Memory B cell (primary cell): ENCODE measurements around the gene EMP3.
"Not testable (repeated sequence)": the region's sequence is repeated elsewhere in the genome, so short reads cannot be mapped to it uniquely, and the experiment has no call there.

Experiments
- ATAC-seq: fragments of 150-1000 bp; cut with Tn5 transposase; 2 replicates; pipeline ENCODE4 v1.10.0; 2021; ENCODE audit warnings: low read depth, mild to moderate bottlenecking, moderate library complexity
- DNase-seq, 2 donors: peaks; one replicate each; pipeline ENCODE4 v3.0.0; 2022; ENCODE audit warnings: low spot score in 2 of 2
- H3K27ac Mint-ChIP-seq: one replicate; pipeline ENCODE4 v1.8.0; 2022; ENCODE audit warnings: mild to moderate bottlenecking, moderate library complexity, mixed read lengths
- H3K27me3 Mint-ChIP-seq: one replicate; pipeline ENCODE4 v1.8.0; 2022; ENCODE audit warnings: mixed read lengths
- H3K36me3 Mint-ChIP-seq: one replicate; pipeline ENCODE4 v1.8.0; 2022; ENCODE audit warnings: mild to moderate bottlenecking, mixed read lengths
- H3K4me1 Mint-ChIP-seq: one replicate; pipeline ENCODE4 v1.8.0; 2022; ENCODE audit warnings: mixed read lengths
- H3K4me3 Mint-ChIP-seq: one replicate; pipeline ENCODE4 v1.8.0; 2022; ENCODE audit warnings: mild to moderate bottlenecking, moderate library complexity, mixed read lengths
- H3K9me3 Mint-ChIP-seq: one replicate; pipeline ENCODE4 v1.8.0; 2022; ENCODE audit warnings: mixed read lengths

EMP3 gene

DNA sequence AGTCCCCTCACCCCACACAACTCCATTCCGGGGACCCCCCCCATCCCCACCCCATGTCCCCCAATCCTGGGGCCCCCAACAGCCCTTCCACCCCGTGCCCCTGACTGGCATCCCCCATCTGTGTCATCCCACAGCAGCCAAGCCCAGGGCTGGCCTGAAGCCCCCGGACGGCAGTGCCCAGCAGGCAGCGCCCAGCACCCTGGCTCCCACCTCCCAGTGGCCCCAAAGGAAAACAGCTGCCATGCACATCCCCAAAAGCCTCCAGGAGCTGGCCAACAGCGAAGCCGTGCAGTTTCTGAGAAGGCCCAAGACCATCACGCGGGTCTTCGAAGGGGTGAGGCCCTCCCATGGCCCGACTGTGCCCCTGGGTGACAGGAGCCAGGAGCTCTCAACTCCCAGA is 40.2 kb downstream of the EMP3 start:
- no peaks in the 10 kb centered on the region for H3K27me3 Mint-ChIP-seq
- ATAC-seq: no peak
- DNase-seq: no peak
- no peaks in the 10 kb centered on the region for H3K36me3 Mint-ChIP-seq
- H3K4me1 Mint-ChIP-seq: peaks cover 11% of the 10 kb centered on the region
- H3K9me3 Mint-ChIP-seq: no peaks in the 10 kb centered on the region
- H3K27ac Mint-ChIP-seq: peak overlapping the region; percentile 69
- peak overlapping the region; percentile 68 for H3K4me3 Mint-ChIP-seq

- H3K9me3 Mint-ChIP-seq: no peaks in the 10 kb centered on the region
- ATAC-seq: no peak
- no peak overlapping the region for H3K27ac Mint-ChIP-seq
- peaks cover 1% of the 10 kb centered on the region for H3K27me3 Mint-ChIP-seq
- H3K4me3 Mint-ChIP-seq: no peak overlapping the region
- H3K36me3 Mint-ChIP-seq: no peaks in the 10 kb centered on the region
- DNase-seq: no peak
- H3K4me1 Mint-ChIP-seq: peaks cover 8% of the 10 kb centered on the region
Measured at GRCh38 chr19:48367855-48368254, 42.5 kb downstream of the EMP3 start.

- ATAC-seq (no peak), DNase-seq (no peak)
- Mint-ChIP-seq H3K9me3 (no peaks in the 10 kb centered on the region), H3K27ac (no peak overlapping the region), H3K4me1 (peaks cover 6% of the 10 kb centered on the region), H3K36me3 (no peaks in the 10 kb centered on the region), H3K4me3 (no peak overlapping the region), H3K27me3 (peaks cover 2% of the 10 kb centered on the region)
Measured at GRCh38 chr19:48368936-48369335, 43.6 kb downstream of the EMP3 start.

DNA sequence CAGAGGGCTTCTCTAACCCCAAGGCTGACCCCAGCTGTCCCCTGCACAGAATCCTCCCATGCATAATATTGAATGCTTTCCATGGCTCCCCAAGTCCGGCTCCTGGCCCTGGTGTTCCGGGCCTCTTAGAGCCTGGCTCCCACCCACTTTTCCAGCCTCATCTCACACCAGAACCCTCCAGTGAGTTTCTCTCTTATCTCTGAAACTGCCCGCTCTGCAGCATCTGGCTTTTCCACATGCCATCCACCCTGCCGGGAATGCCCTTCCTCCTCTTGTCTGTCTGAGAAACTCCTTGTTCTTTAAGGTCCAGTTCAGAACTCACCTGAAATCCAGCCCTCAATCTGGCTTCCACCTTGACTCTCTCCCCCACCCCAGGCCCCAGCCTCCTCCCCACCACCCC is 45.6 kb downstream of the EMP3 start:
- no peak for ATAC-seq

DNA sequence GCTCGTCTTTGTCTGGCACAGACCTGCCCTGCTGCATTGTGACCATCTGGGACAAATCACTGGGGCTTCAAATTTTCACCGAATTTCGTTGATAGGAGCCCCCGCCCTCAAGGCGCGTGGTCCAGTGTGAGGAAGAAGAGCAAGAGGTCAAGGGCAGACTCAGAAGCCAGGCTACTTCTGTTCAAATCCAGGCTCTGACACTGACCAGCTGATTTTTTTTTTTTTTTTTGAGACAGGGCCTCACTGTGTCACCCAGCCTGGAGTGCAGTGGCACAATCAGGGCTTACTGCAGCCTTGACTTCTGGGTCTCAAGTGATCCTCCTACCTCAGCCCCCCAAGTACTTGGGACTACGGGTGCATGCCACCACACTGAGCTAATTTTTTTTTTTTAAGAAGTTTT is 46.0 kb downstream of the EMP3 start:
- Mint-ChIP-seq H3K36me3 (no peaks in the 10 kb centered on the region), H3K4me1 (no peaks in the 10 kb centered on the region), H3K9me3 (no peaks in the 10 kb centered on the region), H3K27me3 (peaks cover 4% of the 10 kb centered on the region), H3K27ac (no peak overlapping the region), H3K4me3 (no peak overlapping the region)
- ATAC-seq (no peak), DNase-seq (no peak)

More for the DNA sequence above, 45.6 kb downstream of the EMP3 start:
- Mint-ChIP-seq H3K9me3 (no peaks in the 10 kb centered on the region), H3K27ac (peak overlapping the region; percentile 1), H3K27me3 (peaks cover 4% of the 10 kb centered on the region), H3K36me3 (no peaks in the 10 kb centered on the region), H3K4me1 (no peaks in the 10 kb centered on the region), H3K4me3 (no peak overlapping the region)
- DNase-seq: no peak

- H3K4me3 Mint-ChIP-seq, H3K36me3 Mint-ChIP-seq, H3K27me3 Mint-ChIP-seq, DNase-seq, H3K4me1 Mint-ChIP-seq, H3K27ac Mint-ChIP-seq, ATAC-seq, H3K9me3 Mint-ChIP-seq: not testable (repeated sequence)
Measured at GRCh38 chr19:48371771-48372170, 46.4 kb downstream of the EMP3 start.

GRCh38 chr19:48372904-48373303 is 47.6 kb downstream of the EMP3 start:
- no peaks in the 10 kb centered on the region for H3K9me3 Mint-ChIP-seq
- no peaks in the 10 kb centered on the region for H3K36me3 Mint-ChIP-seq

DNA sequence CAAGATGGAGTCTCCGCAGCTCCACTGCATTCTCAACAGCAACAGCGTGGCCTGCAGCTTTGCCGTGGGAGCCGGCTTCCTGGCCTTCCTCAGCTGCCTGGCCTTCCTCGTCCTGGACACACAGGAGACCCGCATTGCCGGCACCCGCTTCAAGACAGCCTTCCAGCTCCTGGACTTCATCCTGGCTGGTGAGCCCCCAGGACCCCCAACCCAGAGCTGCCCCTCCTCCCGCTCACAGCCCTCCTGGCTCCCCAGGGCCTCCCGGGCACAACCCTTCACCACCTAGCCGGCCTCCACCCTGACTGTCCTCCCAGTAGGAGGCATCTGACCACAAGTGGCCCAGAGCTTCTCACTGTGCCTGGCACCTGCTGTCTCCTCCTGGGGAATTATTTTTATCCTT is 48.2 kb downstream of the EMP3 start:
- H3K4me3 Mint-ChIP-seq: no peak overlapping the region
- no peak for ATAC-seq
- DNase-seq: no peak
- H3K36me3 Mint-ChIP-seq: no peaks in the 10 kb centered on the region
- no peaks in the 10 kb centered on the region for H3K4me1 Mint-ChIP-seq
- H3K27me3 Mint-ChIP-seq: peaks cover 4% of the 10 kb centered on the region
- H3K27ac Mint-ChIP-seq: no peak overlapping the region
- no peaks in the 10 kb centered on the region for H3K9me3 Mint-ChIP-seq

More at GRCh38 chr19:48372904-48373303, 47.6 kb downstream of the EMP3 start:
- ATAC-seq (no peak), DNase-seq (no peak)
- Mint-ChIP-seq H3K27me3 (peaks cover 4% of the 10 kb centered on the region), H3K4me1 (no peaks in the 10 kb centered on the region), H3K4me3 (no peak overlapping the region), H3K27ac (no peak overlapping the region)

- DNase-seq: no peak
- H3K27ac Mint-ChIP-seq: no peak overlapping the region
- no peaks in the 10 kb centered on the region for H3K9me3 Mint-ChIP-seq
- H3K4me3 Mint-ChIP-seq: no peak overlapping the region
- no peaks in the 10 kb centered on the region for H3K4me1 Mint-ChIP-seq
- H3K27me3 Mint-ChIP-seq: peaks cover 3% of the 10 kb centered on the region
- H3K36me3 Mint-ChIP-seq: peaks cover 2% of the 10 kb centered on the region
- ATAC-seq: no peak
Measured at GRCh38 chr19:48378194-48378570, 52.8 kb downstream of the EMP3 start.

DNA sequence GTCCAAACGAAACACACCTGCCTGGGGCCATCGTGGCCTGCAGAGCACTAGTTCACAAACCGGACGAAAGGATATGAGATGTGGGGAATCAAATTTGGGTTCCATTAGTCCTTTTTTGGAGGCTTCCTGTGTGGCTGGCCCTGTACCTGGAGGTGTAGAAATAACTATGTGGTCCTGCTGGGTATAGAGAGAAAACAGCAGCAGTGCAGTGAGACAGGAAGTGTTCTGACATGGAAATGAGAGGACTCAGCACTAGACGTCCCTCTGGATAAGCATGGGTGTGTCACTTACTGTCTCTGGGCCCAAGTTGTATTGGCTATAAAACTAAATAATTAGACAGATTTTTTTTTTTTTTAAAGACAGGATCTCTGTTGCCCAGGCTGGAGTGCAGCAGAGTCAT is 53.7 kb downstream of the EMP3 start:
- H3K36me3 Mint-ChIP-seq: peaks cover 6% of the 10 kb centered on the region
- peak overlapping the region; percentile 20 for H3K27ac Mint-ChIP-seq
- no peak overlapping the region for H3K4me3 Mint-ChIP-seq
- H3K4me1 Mint-ChIP-seq: no peaks in the 10 kb centered on the region
- H3K9me3 Mint-ChIP-seq: no peaks in the 10 kb centered on the region
- DNase-seq: no peak
- H3K27me3 Mint-ChIP-seq: peaks cover 3% of the 10 kb centered on the region
- no peak for ATAC-seq
